Skeletal muscle tissue (tissue), 4 donors: ENCODE results near the gene BRIX1. TPM values are rescaled to one million over a fixed set of nuclear protein-coding genes. Genes with fewer than 3 reads are reported as not detected.
"Not testable (repeated sequence)": the region's sequence is repeated elsewhere in the genome, so short reads cannot be mapped to it uniquely, and the experiment has no call there.

Experiments used
- H3K27ac ChIP-seq: one replicate; pipeline ENCODE4 v1.7.0; 2013; ENCODE audit warnings: mild to moderate bottlenecking, low read depth, low read length, inconsistent platforms
- H3K27me3 ChIP-seq, 3 donors: one replicate each; pipeline ENCODE4 v1.7.0; 2013; ENCODE audit warnings: low read length in 3 of 3; ENCODE audit not compliant: control insufficient read depth in 3 of 3, insufficient read depth in 3 of 3
- H3K36me3 ChIP-seq, 3 donors: one replicate each; pipeline ENCODE4 v1.7.0; 2013; ENCODE audit warnings: low read length in 3 of 3; ENCODE audit not compliant: control insufficient read depth in 3 of 3, insufficient read depth in 3 of 3
- H3K4me1 ChIP-seq, 3 donors: one replicate each; pipeline ENCODE4 v1.7.0; 2013; ENCODE audit warnings: low read length in 3 of 3, mild to moderate bottlenecking in 3 of 3; ENCODE audit not compliant: control insufficient read depth in 3 of 3, insufficient read depth in 3 of 3
- H3K4me3 ChIP-seq, 3 donors: one replicate each; pipeline ENCODE4 v1.7.0; 2013; ENCODE audit warnings: low read length in 3 of 3
- H3K9ac ChIP-seq, 3 donors: one replicate each; pipeline ENCODE4 v1.7.0; 2013; ENCODE audit warnings: low read length in 3 of 3, mild to moderate bottlenecking in 3 of 3, moderate library complexity in 2 of 3, low read depth in 1 of 3
- H3K9me3 ChIP-seq, 3 donors: one replicate each; pipeline ENCODE4 v1.7.0; 2013; ENCODE audit warnings: low read length in 3 of 3; ENCODE audit not compliant: control insufficient read depth in 3 of 3
- total RNA-seq: library from RNA; depleted of rRNA; stranded (reverse); fragments of >200 nt; gene quantifications from one replicate; pipeline ENCODE4 v1.2.3, GENCODE V29; 2014
- donor health status: Osteomylitis.

Gene BRIX1
- total RNA-seq, 1 donor from 2014 or later = 25.6 TPM

- Histone ChIP-seq H3K27ac (no peak overlapping the region), H3K9ac (no peak overlapping the region)
Measured at GRCh38 chr5:34913072-34913471, 2.4 kb upstream of the BRIX1 start.

GRCh38 chr5:34914671-34915138 is 806 bp upstream of the BRIX1 start:
- peak overlapping the region; percentile 75 for H3K27ac ChIP-seq
- H3K9me3 ChIP-seq = no peaks in the 10 kb centered on the region
- peaks cover 14 to 23% (median 21%) of the 10 kb centered on the region in 3 donors for H3K4me1 ChIP-seq
- no peaks in the 10 kb centered on the region for H3K27me3 ChIP-seq
- H3K36me3 ChIP-seq = peaks cover 7 to 23% (median 22%) of the 10 kb centered on the region in 3 donors
- peak overlapping the region; percentile 90 to 99 (median 93) for H3K4me3 ChIP-seq
- peak overlapping the region; percentile 82 to 97 (median 96) for H3K9ac ChIP-seq

More at GRCh38 chr5:34913072-34913471, 2.4 kb upstream of the BRIX1 start:
- H3K4me1 ChIP-seq = peaks cover 14 to 23% (median 21%) of the 10 kb centered on the region in 3 donors
- H3K27me3 ChIP-seq = no peaks in the 10 kb centered on the region
- peaks cover 8 to 32% (median 25%) of the 10 kb centered on the region in 3 donors for H3K36me3 ChIP-seq
- no peak overlapping the region for H3K4me3 ChIP-seq
- no peaks in the 10 kb centered on the region for H3K9me3 ChIP-seq

- H3K4me1 ChIP-seq = peaks cover 14 to 23% (median 21%) of the 10 kb centered on the region in 3 donors
- H3K9ac ChIP-seq = peak overlapping the region; percentile 96 to 98 (median 97)
- peak overlapping the region; percentile 93 to 99 (median 98) for H3K4me3 ChIP-seq
- H3K27ac ChIP-seq = peak overlapping the region; percentile 75
- no peaks in the 10 kb centered on the region for H3K9me3 ChIP-seq
- no peaks in the 10 kb centered on the region for H3K27me3 ChIP-seq
- H3K36me3 ChIP-seq = peaks cover 4 to 31% (median 25%) of the 10 kb centered on the region in 3 donors
Measured at GRCh38 chr5:34915856-34916192, 313 bp downstream of the BRIX1 start.

GRCh38 chr5:34916518-34916917 is 1.0 kb downstream of the BRIX1 start:
- Histone ChIP-seq H3K27ac (no peak overlapping the region), H3K27me3 (no peaks in the 10 kb centered on the region), H3K4me3 (peak overlapping the region; percentile 93 to 99 (median 98)), H3K36me3 (peaks cover 3 to 26% (median 23%) of the 10 kb centered on the region in 3 donors), H3K9me3 (no peaks in the 10 kb centered on the region), H3K4me1 (peaks cover 14 to 23% (median 21%) of the 10 kb centered on the region in 3 donors), H3K9ac (peak overlapping the region; percentile 96 to 98 (median 97))

- Histone ChIP-seq H3K9ac (no peak overlapping the region), H3K36me3 (peaks cover 3 to 29% (median 28%) of the 10 kb centered on the region in 3 donors), H3K9me3 (no peaks in the 10 kb centered on the region)
Measured at GRCh38 chr5:34918025-34918424, 2.5 kb downstream of the BRIX1 start.

GRCh38 chr5:34919077-34919476 is 3.6 kb downstream of the BRIX1 start:
- Histone ChIP-seq H3K9me3 (no peaks in the 10 kb centered on the region), H3K4me1 (peaks cover 14 to 18% (median 17%) of the 10 kb centered on the region in 3 donors), H3K27ac (no peak overlapping the region), H3K4me3 (no peak overlapping the region), H3K36me3 (peaks cover 3 to 38% (median 36%) of the 10 kb centered on the region in 3 donors), H3K27me3 (no peaks in the 10 kb centered on the region), H3K9ac (no peak overlapping the region)

More at GRCh38 chr5:34918025-34918424, 2.5 kb downstream of the BRIX1 start:
- H3K4me1 ChIP-seq = peaks cover 14 to 23% (median 21%) of the 10 kb centered on the region in 3 donors
- H3K27ac ChIP-seq = no peak overlapping the region
- H3K4me3 ChIP-seq = no peak overlapping the region
- H3K27me3 ChIP-seq = no peaks in the 10 kb centered on the region

- not testable (repeated sequence) for H3K27ac ChIP-seq, H3K9ac ChIP-seq, H3K4me3 ChIP-seq, H3K9me3 ChIP-seq, H3K4me1 ChIP-seq, H3K27me3 ChIP-seq
- H3K36me3 ChIP-seq = peaks cover 3 to 61% (median 58%) of the 10 kb centered on the region in 3 donors
Measured at GRCh38 chr5:34923256-34923655, 7.7 kb downstream of the BRIX1 start.

GRCh38 chr5:34923694-34924461 is 8.4 kb downstream of the BRIX1 start:
- Histone ChIP-seq H3K27me3 (no peaks in the 10 kb centered on the region), H3K27ac (no peak overlapping the region), H3K9me3 (no peaks in the 10 kb centered on the region), H3K4me1 (peaks cover 0 to 3% (median 3%) of the 10 kb centered on the region in 3 donors), H3K4me3 (no peak overlapping the region), H3K36me3 (peaks cover 3 to 56% (median 56%) of the 10 kb centered on the region in 3 donors), H3K9ac (no peak overlapping the region)

- no peaks in the 10 kb centered on the region for H3K27me3 ChIP-seq
- H3K36me3 ChIP-seq = peaks cover 3 to 56% (median 54%) of the 10 kb centered on the region in 3 donors
- H3K27ac ChIP-seq = no peak overlapping the region
Measured at GRCh38 chr5:34924462-34924765, 8.9 kb downstream of the BRIX1 start.

GRCh38 chr5:34926318-34926888 is 10.9 kb downstream of the BRIX1 start:
- no peak overlapping the region for H3K9ac ChIP-seq
- H3K27ac ChIP-seq = no peak overlapping the region
- H3K36me3 ChIP-seq = peaks cover 3 to 42% (median 42%) of the 10 kb centered on the region in 3 donors
- H3K27me3 ChIP-seq = no peaks in the 10 kb centered on the region
- H3K9me3 ChIP-seq = no peaks in the 10 kb centered on the region
- no peak overlapping the region for H3K4me3 ChIP-seq
- peaks cover 8 to 13% (median 12%) of the 10 kb centered on the region in 3 donors for H3K4me1 ChIP-seq

More at GRCh38 chr5:34924462-34924765, 8.9 kb downstream of the BRIX1 start:
- peaks cover 0 to 4% (median 3%) of the 10 kb centered on the region in 3 donors for H3K4me1 ChIP-seq
- H3K4me3 ChIP-seq = no peak overlapping the region
- no peaks in the 10 kb centered on the region for H3K9me3 ChIP-seq
- no peak overlapping the region for H3K9ac ChIP-seq
